Measurements from ENCODE around the gene GREB1. TPM values are rescaled to one million over a fixed set of nuclear protein-coding genes. Genes with fewer than 3 reads are reported as not detected.
"Not testable (repeated sequence)": the region's sequence is repeated elsewhere in the genome, so short reads cannot be mapped to it uniquely, and the experiment has no call there.

Gene GREB1
- polyA plus RNA-seq, 3 donors = 1.1 to 1.4 (median 1.3) TPM

DNA sequence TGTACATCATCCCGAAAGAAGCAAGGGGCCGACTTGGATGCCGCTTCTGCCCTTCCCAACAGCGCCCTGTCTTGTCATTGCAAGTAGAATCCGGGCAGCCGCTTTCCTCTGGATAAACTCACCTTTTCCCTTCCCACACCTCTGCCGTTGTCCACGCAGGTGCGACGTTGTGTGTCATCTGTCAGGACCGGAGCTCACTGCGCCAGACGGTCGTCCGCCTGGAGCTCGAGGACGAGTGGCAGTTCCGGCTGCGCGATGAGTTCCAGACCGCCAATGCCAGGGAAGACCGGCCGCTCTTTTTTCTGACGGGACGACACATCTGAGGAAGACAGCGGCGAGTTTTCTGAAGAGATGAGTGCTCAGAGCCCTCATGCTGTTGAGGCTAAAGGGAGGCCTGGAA, 106.3 kb downstream of the GREB1 start:
- 95 to 97% (median 96%) methylated on average over 27 of the region's 27 CpGs for WGBS, 3 donors
- H3K27ac ChIP-seq (ENCODE audit: low read depth, low read length) = no peak overlapping the region

DNA sequence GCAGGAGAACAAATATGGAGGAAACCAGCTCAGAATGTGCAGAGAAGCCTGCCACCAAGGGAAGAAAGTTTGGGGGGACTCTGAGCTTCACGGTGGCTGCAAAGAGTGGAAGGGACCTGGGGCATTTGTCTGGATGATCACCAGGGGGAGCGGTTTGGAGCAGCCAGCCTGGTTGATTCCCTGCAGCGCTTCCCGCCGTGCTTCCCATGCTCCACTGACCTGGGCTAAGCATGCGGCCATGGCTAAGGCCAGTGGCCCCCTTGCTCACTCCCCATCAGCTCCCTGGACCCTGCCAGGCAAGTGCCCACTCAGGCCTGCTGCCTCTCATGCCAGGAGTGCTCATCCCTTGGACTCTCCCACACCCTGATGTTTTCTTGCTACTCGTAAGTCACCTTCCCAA, 109.1 kb downstream of the GREB1 start:
- 78 to 83% (median 81%) methylated on average over 7 of the region's 7 CpGs for WGBS, 3 donors
- no peak overlapping the region for H3K27ac ChIP-seq (ENCODE audit: low read depth, low read length)

DNA sequence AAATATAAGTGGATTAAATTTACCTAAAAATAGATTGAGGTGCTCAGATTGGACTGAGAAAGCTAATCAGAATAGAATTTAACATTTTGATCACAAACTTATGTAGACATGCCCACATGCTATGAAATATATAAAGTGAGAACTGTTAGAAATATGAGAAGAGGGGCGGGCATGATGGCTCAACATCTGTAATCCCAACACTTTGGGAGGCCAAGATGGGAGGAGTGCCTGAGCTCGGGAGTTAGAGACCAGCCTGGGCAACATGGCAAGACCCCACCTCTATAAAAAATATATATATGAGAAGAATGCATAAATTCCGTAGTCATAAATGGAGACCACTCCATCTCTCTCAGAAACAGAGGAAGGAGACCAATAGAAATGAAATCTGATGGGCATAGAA, 110.4 kb downstream of the GREB1 start:
- 82 to 89% (median 88%) methylated on average over 3 of the region's 3 CpGs for WGBS, 3 donors
- H3K27ac ChIP-seq (ENCODE audit: low read depth, low read length) = no peak overlapping the region

DNA sequence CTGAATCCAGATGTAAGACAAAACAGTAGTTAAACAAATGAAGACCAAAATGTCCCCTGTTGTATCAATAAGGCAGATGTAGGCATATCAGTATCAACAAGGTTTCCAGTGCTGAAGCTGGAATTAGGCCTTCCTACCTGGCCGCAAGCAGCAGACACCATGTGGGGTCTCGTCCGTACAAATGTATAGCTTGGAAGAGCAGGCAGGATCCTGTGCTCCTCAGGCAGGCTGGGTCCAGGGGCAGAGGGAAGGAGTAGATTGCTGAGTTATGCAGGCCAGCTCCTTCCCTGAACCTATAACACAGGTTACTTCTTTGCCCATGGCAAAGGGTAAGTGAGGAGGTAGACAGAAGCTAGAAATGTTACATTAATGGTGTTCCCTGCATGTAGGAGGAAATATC, 112.7 kb downstream of the GREB1 start:
- WGBS, 3 donors = 98 to 100% (median 99%) methylated on average over 3 of the region's 3 CpGs
- H3K27ac ChIP-seq (ENCODE audit: low read depth, low read length) = no peak overlapping the region

DNA sequence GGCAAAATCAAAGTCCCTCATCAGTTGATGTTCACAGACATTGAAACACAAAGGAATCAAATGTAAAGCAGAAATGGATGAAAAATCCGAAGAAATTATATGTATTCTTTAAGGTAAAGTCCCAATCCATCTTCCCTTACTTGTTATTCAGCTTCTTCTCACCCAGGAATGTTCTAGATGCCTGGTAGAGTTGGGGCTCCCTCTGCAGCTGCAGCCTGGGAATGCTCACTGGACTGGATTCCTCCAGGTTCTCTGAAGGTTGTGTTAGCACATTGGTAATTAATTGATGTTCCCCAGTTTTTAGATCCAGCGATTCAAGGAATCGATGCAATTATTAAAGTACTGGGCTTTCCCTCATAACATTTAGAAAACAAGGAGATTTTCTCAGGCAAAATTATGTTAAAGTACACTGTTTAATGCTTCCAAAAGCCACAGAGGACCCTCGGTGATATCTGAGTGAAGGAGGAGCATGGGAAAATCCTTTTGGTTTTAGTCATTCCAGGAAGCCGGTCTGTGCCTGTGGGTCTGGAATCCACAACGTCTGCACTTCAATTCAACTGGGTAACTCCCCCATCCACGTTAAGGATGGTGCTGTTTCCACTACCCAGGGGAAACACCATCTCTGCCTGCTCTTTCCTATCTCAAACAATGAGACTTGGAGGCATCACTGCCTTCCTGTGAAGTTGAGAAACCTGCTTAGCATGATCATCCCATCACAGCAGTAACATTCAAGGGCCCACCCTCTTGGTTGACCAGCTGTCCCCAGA, 114.2 kb downstream of the GREB1 start:
- no peak overlapping the region for H3K27ac ChIP-seq (ENCODE audit: low read depth, low read length)
- WGBS, 3 donors = 62 to 69% (median 65%) methylated on average over 7 of the region's 7 CpGs

DNA sequence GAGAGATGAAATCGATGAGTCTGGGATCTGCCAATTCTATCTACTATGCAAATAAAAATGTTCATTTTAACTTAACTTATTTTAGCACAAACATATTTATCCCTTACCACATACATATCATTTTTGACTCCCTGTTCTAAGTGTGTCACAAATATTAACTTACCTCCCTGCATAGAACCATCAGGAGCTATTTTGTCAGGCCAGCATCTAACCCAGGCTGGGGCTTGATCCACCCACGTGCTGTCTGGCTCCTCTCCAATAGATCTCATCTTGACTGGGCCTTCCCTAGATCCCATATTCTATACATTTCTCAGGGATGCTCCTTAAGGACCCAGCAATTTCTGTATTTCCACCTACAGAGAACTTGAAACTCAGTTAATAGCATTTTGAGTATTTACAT, 115.2 kb downstream of the GREB1 start:
- WGBS, 3 donors = 61 to 67% (median 62%) methylated on average over 2 of the region's 2 CpGs

DNA sequence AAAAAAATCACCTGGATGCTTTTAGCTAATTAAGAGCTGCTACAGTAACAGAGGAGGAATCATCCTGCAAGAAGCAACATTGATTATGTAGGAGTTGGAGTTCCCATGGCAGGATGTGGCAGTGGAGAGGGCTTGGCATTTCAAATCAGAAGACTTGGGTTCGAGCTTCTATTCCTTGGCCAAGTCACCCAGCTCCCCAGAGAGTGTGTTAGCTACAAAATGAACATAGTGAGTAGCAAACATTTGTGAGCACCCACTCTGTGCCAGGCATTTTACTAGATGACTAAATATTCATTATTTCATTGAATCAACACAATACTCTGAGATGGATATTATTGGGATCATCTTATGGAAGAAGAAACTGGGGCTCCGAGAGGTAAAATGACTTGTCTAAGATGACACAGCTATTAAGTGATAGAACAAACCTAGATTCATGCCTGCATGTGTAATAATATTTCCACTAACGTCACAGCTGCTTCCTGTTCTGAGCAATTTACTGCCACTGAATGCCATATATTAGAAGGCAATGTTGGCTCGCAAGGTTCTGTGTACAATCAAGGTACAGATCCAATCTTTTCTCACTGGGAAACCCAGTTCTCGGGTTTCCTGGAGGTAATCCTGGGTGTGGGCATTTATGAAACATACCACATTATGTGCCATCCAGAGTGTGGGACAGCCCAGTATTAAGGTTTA, 118.2 kb downstream of the GREB1 start:
- no peak overlapping the region for H3K27ac ChIP-seq (ENCODE audit: low read depth, low read length)
- 66 to 86% (median 66%) methylated on average over 5 of the region's 5 CpGs for WGBS, 3 donors

More for the DNA sequence above, 115.2 kb downstream of the GREB1 start:
- H3K27ac ChIP-seq (ENCODE audit: low read depth, low read length) = no peak overlapping the region

DNA sequence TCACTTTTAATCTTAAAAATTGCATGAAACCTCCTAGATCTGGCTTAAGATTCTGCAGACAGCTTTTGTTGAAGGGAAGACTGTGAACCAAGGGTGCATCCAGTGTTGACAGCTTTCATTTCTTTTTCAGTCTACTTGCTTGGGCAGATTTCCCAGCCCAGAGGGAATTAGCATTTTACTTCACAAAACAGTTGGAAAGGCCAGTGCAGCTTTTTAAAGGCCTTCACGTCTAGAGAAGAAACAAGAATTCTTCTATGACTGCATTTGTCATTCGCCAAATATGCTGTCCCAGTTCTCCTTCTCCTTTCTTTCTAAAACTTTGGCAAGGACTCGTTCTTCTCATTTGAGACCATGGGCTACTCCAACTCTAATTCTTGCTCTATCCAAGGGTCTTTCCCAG, 118.7 kb downstream of the GREB1 start:
- no peak overlapping the region for H3K27ac ChIP-seq (ENCODE audit: low read depth, low read length)
- 43 to 62% (median 44%) methylated on average over 3 of the region's 3 CpGs for WGBS, 3 donors

DNA sequence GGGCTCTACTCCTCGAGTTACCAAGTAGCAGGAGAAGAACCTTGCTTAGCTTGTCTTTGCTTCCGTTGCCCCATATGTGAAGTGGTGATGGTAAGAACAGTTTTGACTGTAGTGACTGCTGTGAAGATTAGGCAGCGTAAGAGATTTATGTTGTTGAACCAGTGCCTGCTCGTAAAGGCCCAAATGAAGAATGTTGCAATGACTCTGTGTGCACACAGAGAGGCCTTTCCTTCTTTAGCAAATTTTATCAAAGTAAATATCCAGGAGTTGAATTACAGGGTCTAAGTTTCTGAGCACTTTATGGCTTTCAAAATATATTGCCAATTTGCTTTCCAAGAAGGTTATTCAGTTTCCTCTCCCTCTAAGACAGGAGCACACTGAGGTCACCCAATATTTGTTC, 121.7 kb downstream of the GREB1 start:
- WGBS, 3 donors = 68 to 81% (median 76%) methylated on average over 4 of the region's 4 CpGs

DNA sequence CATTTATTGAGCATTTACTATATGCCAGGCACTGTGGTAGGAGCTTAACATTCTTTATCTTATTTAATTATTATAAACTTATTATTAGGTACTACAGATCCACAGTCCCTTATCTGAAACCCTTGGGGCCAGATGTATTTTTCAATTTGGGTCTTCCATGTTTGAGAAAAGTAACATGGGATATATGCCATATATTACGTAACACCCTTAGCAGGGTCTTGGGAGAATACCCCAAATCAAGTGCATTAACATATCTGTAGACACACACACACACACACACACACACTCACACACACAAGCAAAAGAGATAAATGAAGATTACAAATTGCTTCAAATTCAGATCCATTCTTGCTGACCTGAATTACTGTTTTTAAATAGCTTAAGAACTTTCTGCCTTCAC, 122.4 kb downstream of the GREB1 start:
- no peak overlapping the region for H3K27ac ChIP-seq (ENCODE audit: low read depth, low read length)
- WGBS, 3 donors = 83 to 100% (median 92%) methylated on average over 1 of the region's 1 CpG

More for the DNA sequence above, 121.7 kb downstream of the GREB1 start:
- H3K27ac ChIP-seq (ENCODE audit: low read depth, low read length) = no peak overlapping the region

DNA sequence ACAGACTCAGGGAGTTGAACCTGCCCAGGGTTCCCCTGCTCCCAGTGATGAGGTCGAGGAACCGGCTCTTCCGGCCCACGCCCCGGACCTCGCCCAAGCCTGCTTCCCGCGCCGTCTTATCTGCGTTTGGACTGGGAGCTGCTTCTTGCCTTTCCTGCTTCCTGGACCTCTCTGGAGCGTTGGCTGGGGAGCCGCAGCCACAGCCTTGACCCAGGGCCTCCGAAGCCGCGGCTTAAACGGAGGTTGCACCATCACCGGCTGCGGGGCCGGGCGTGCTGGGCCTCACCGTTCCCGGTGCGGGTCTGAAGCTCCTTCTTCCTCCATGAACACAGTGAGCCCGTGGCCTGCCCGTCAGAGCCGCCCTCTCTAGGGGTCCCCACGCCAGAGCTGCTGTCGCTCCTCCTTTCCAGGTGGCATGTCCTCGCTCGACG, 122.8 kb downstream of the GREB1 start:
- H3K27ac ChIP-seq (ENCODE audit: low read depth, low read length) = no peak overlapping the region
- WGBS, 3 donors = 74 to 79% (median 75%) methylated on average over 29 to 31 of the region's 31 CpGs

DNA sequence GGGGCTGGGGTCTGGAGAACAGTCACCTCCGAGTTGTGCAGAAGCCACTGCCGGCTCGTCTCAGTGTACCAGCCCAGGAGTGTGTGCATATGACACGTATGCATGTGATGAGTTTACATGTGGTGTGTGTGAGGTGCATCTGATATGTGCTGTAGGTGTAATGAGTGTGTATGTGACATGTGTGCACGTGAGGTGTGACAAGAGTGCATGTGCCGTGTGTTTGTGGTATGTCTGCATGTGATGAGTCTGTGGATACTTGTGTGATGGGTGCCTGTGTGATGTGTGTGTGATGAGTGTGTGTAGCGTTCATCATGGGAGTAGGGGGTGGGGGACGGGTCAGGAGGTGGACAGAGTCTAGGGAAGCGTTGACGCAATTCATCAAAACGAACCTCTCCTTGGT, 123.3 kb downstream of the GREB1 start:
- WGBS, 3 donors = 83 to 90% (median 87%) methylated on average over 11 of the region's 11 CpGs
- no peak overlapping the region for H3K27ac ChIP-seq (ENCODE audit: low read depth, low read length)

DNA sequence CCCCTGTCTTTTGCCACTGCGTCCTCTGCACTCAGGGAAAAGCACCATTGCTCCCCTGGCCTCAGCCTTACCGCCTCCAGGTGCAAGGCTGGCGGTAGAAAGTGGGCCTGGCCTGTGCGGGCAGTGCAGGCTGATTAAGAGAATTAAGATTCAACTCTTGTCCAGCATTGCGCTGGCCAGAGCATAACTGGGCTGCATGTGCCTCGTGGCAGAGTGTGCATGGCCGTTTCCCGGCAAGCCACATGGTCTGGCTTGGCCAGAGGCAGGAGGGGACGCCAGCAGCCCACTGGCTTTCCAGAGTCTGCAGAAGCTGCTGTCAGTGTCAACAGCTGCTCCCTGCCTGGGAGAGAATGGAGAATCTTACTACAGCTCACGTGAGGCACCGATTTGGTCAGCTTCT, 123.8 kb downstream of the GREB1 start:
- H3K27ac ChIP-seq (ENCODE audit: low read depth, low read length) = no peak overlapping the region
- 70 to 84% (median 82%) methylated on average over 10 to 11 of the region's 11 CpGs for WGBS, 3 donors

DNA sequence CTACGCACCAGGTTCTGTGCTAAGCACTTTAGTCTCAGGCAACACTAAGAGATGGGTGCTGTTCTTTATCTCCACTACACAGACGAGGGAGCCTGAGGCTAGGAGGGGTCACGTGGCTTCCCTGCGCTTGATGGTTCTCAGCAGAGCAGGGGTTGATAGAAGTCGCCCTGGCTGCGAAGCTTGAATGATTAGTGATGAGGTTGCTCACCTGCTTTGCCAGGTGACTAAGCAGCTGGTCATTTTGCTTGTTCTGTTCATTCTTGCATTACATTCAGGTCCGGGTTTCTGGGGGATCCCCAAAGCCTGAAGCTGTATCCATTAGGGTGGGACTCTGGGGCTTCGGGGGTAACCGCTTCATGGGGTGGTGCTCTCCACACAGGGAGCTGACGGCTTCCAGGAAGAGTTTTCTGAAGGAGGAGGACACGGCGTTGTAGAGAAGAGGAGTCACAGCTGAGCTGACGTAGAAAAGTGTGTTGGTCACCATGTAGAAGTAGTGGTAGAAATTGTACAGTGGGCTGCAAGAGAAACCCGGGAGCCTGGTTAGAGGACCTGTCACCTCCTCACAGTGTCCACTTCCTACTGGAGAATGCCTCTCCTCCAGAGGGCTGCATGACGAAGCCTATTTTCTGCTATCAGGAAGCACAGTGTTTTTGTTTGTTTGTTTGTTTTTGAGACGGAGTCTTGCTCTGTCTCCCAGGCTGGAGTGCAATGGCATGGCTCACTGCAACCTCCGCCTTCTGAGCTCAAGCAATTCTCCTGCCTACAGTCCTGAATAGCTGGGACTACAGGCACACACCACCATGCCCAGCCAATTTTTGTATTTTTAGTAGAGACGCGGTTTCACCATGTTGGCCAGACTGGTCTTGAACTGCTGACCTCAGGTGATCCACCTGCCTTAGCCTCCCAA, 124.6 kb downstream of the GREB1 start:
- WGBS, 3 donors = 77 to 81% (median 81%) methylated on average over 19 of the region's 19 CpGs

DNA sequence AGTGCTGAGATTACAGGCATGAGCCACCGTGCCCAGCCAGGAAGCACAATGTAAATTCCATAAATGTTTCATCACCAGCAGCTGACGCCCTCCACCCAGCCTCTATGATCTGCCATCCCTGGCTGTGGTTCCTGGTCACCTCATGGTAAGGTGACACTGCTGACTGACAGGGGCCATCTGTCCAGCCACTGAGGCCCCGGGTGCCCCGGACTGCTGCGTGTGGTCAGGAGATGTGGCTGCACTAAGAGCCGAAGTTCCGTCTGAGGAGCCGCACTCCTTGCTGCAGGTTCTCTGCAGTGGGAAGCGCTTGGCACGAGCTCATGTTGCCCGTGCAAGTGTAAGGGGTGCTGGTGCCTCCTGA, 125.2 kb downstream of the GREB1 start:
- no peak overlapping the region for H3K27ac ChIP-seq (ENCODE audit: low read depth, low read length)
- 78 to 85% (median 79%) methylated on average over 11 of the region's 11 CpGs for WGBS, 3 donors

More for the DNA sequence above, 124.6 kb downstream of the GREB1 start:
- no peak overlapping the region for H3K27ac ChIP-seq (ENCODE audit: low read depth, low read length)

DNA sequence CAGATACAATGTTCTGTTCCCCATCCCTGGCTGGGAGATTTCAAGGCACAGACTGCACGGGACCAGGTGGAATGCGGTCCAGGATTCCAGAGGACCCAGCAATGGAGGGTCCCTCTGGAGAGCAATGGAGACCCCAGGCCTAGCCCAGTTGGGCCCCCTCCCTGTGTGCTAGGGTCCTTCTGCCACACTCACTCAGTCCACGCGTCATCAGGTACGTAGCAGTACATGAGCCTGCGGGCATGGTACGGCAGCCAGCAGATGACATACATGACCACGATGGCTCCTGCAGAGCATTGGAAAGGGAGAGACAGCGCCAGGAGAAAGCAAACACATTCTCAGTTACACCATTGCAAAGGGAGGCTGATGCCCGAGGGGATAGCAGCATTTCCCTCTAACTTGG, 126.0 kb downstream of the GREB1 start:
- 90 to 93% (median 92%) methylated on average over 10 of the region's 10 CpGs for WGBS, 3 donors
- H3K27ac ChIP-seq (ENCODE audit: low read depth, low read length) = no peak overlapping the region

DNA sequence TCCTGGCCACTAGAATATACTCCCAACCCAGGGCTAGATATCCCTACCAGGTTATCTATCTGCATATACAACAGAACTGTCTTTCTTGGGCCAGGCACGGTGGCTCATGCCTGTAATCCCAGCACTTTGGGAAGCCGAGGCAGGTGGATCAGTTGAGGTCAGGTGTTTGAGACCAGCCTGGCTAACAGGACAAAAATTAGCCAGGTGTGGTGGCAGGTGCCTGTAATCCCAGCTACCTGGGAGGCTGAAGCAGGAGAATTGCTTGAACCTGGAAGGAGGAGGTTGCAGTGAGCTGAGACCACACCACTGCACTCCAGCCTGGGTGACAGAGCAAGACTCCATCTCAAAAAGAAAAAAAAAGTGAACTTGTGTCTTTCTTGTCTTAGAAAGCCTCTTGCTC, 126.6 kb downstream of the GREB1 start:
- WGBS, 3 donors = 84 to 95% (median 85%) methylated on average over 2 of the region's 2 CpGs
- not testable (repeated sequence) for H3K27ac ChIP-seq (ENCODE audit: low read depth, low read length)

DNA sequence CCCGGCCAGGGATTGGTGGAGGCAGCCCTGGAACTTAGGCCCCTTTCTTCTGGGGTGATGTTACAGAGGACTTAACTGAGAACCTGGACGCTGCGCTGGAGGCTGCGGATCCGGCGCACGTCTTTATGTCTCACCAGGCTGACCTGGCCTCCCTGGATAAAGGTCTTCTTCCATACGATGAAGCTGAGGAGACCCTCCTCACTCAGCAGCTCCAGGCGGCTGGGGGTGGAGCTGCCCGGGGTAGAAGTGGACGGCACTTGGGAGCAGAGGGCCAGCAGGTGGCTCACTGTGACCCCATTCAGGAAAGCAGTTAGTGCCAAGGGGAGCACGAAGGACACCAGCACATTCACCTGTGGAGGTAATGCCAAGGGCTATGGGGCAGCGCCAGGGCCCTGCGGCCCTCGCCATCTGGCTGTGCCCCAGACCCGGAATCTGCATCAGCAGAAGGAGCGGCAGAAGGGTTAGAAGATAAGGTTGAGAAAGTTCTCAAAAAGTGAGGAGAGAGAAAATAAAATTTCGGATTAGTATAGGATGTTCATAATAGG, 128.1 kb downstream of the GREB1 start:
- WGBS, 3 donors = 83 to 88% (median 84%) methylated on average over 18 of the region's 18 CpGs
- no peak overlapping the region for H3K27ac ChIP-seq (ENCODE audit: low read depth, low read length)

DNA sequence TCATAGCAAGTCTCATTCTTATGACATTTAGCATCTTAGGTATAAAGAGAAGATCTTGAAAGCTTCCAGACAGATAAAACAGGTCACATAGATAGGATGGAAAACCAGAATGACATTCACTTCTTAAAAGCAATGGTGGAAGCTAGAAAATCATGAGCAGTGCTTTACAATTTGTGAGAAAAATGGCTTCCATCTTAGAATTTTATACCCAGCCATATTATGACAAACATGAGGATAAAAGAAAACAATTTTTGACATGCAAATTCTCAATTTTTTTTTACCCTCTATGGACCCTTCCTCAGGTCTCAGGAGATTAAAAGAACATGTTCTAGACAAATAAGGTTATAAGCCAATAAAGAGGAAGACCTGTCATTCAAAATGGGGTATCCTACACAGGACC, 129.0 kb downstream of the GREB1 start:
- H3K27ac ChIP-seq (ENCODE audit: low read depth, low read length) = no peak overlapping the region
